Spinal cord (tissue), 10 donors: ENCODE measurements around the gene TEF. TPM values are rescaled to one million over a fixed set of nuclear protein-coding genes. Genes with fewer than 3 reads are reported as not detected.

ENCODE experiments used
- DNase-seq, 6 donors: peaks; one replicate each; pipeline versions ENCODE4 v3.0.0 to v3.0.0-alpha.2; 2013 to 2015; ENCODE audit warnings: low spot score in 6 of 6, low read depth in 4 of 6
- H3K27ac ChIP-seq: one replicate; pipeline ENCODE4 v1.5.1; 2013; ENCODE audit warnings: low read depth, low read length, control low read depth
- H3K27me3 ChIP-seq: one replicate; pipeline ENCODE4 v1.6.1; 2013; ENCODE audit warnings: low read length; ENCODE audit not compliant: control insufficient read depth, insufficient read depth
- H3K36me3 ChIP-seq: one replicate; pipeline ENCODE4 v1.6.1; 2013; ENCODE audit warnings: low read length; ENCODE audit not compliant: control insufficient read depth, insufficient read depth
- H3K4me1 ChIP-seq: one replicate; pipeline ENCODE4 v1.6.1; 2013; ENCODE audit warnings: low read length; ENCODE audit not compliant: control insufficient read depth, insufficient read depth
- H3K4me3 ChIP-seq: one replicate; pipeline ENCODE4 v1.5.1; 2013; ENCODE audit warnings: low read depth, low read length, control low read depth
- H3K9me3 ChIP-seq: one replicate; pipeline ENCODE4 v1.6.1; 2013; ENCODE audit warnings: low read length; ENCODE audit not compliant: control insufficient read depth, insufficient read depth
- WGBS: methylation state at CpG from one replicate; pipeline ENCODE4 v1.1.5; 2013; ENCODE audit warnings: missing lambda C conversion rate; ENCODE audit not compliant: insufficient coverage; 5-methylcytosine and 5-hydroxymethylcytosine counted together
- long read RNA-seq, 4 donors: transcript quantifications; one replicate each; lab custom pipeline, GENCODE V29; 2026
- polyA plus RNA-seq, 2 donors: library from polyadenylated mRNA; unstranded; fragments of 120-200 nt; gene quantifications; one replicate each; pipeline ENCODE4 v1.2.1, GENCODE V29; 2013; ENCODE audit not compliant: insufficient read length in 2 of 2
- total RNA-seq, 2 donors: library from RNA; depleted of rRNA in 1 of 2; stranded (reverse); fragments of 120-200 nt in 1 of 2; fragments of >200 nt in 1 of 2; gene quantifications; one replicate each; pipeline versions ENCODE4 v1.2.3 to v1.2.4, GENCODE V29; 2013 to 2014
- donor health status: healthy.

Gene TEF
- total RNA-seq, result 10 to 100 TPM; 11.9 to 18.0 TPM
- 10 to 100 TPM; 12.8 to 13.1 TPM for polyA plus RNA-seq
- long read RNA-seq, donor 1, full-length matches to known transcripts, result 4 of 4 reads
- long read RNA-seq, donor 1, partial matches to known transcripts, result 0 of 4 reads
- long read RNA-seq, donor 1, other reads (novel, unspliced or antisense), result 0 of 4 reads
- long read RNA-seq, donor 2, full-length matches to known transcripts, result 1 of 1 reads
- long read RNA-seq, donor 2, partial matches to known transcripts, result 0 of 1 reads
- long read RNA-seq, donor 2, other reads (novel, unspliced or antisense), result 0 of 1 reads
- long read RNA-seq, donor 3, result 0 reads
- long read RNA-seq, donor 4, result 0 reads

GRCh38 chr22:41381329-41382097 is at the start of gene TEF:
TEF (plus strand) TSS chr22:41381942; CDS start chr22:41382045, 103 bp downstream.
- Histone ChIP-seq H3K27me3 (no peaks in the 10 kb centered on the region), H3K27ac (peak within 1 kb of the TSS; percentile 99), H3K4me3 (peak within 1 kb of the TSS; percentile 67), H3K9me3 (no peaks in the 10 kb centered on the region), H3K4me1 (peaks cover 20% of the 10 kb centered on the region), H3K36me3 (no peaks in the 10 kb centered on the region)
- DNase-seq, result peak; percentile 90 to 100 (median 96)
- under 1% methylated on average over 70 of the region's 84 CpGs for WGBS

DNA sequence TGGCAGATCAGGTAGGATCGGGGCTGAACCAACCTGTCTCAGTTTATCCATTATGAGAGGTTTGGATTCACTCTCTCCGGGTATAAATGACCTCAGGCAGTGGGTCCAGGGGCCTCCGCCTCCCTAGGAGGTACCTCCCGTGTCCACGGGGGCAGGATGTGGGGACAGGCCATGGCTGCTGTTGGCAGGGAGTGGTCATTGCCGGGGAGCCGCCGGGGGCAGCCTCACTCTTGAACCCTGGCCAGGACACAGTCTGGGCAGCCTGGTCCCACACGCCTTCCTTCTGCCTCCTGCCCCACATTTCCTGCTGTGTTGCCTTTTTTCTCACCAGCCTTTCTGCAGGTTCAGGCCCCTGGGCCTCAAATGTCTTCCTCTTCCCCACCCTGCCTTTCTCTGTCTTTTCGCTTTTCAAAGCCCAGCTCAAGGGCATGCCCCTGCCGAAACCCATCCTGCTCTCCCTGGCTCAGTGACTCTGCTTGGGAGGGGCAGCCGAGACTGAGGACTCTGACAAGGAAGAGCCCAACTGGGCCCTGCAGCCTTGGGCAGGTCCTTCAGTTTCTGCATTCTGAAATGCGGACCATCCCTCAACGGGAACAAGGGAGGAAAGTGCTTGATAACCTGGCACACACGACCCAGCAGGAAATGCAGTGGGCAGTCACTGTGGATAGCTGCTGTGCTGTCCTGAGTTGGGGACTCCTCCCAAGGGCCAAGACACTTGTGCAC is 49.4 kb upstream of the TEF start:
- Histone ChIP-seq H3K27me3 (no peaks in the 10 kb centered on the region), H3K36me3 (peaks cover 92% of the 10 kb centered on the region), H3K27ac (no peak overlapping the region), H3K4me3 (no peak overlapping the region), H3K9me3 (no peaks in the 10 kb centered on the region), H3K4me1 (no peaks in the 10 kb centered on the region)
- no peak for DNase-seq
- WGBS, result 88% methylated on average over 15 of the region's 15 CpGs

DNA sequence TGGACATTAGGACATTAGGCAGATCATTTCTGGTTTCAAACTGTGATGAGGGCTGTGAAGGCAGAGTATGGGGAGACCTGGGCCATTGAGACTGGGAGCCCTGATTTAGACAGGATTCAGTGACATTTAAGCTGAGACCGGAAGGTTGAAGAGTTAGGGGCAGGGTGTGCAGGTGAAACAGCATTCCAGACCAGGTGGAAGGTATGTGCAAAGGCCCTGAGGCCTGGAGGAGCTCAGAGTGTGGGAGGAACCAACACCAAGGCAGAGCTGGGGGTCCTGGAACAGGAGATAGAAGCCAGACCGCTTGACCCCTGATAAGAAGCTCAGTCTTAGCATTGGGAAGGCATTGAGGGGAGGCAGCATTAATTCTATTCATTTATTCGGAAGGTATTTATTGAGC is 47.9 kb upstream of the TEF start:
- no peaks in the 10 kb centered on the region for H3K4me1 ChIP-seq
- H3K27ac ChIP-seq, result no peak overlapping the region
- H3K4me3 ChIP-seq, result no peak overlapping the region
- H3K27me3 ChIP-seq, result no peaks in the 10 kb centered on the region
- no peaks in the 10 kb centered on the region for H3K9me3 ChIP-seq
- no peak for DNase-seq
- WGBS, result 86% methylated on average over 3 of the region's 3 CpGs
- H3K36me3 ChIP-seq, result peaks cover 90% of the 10 kb centered on the region

DNA sequence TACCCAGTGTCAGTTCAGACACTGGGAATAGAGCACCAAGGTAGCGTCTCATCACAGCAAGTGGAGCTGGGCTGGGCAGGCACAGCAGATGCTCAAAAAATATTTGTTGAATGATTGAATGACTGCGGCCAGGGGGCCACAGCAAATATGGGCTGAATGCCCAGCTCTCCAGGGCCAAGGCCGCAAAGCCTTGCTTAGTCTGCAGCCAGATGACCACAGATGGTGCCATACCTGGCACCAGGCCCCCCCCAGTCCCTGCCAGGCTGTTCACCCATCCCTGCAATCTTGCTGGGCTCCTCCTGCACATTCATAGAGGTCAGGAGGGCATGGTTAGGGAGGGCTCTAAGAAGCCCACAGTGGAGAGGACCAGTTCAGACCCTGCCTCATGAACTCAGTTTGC is 47.5 kb upstream of the TEF start:
- no peak for DNase-seq

GRCh38 chr22:41334951-41335635 is 46.6 kb upstream of the TEF start:
- H3K27me3 ChIP-seq, result no peaks in the 10 kb centered on the region
- no peaks in the 10 kb centered on the region for H3K4me1 ChIP-seq
- no peak overlapping the region for H3K4me3 ChIP-seq
- DNase-seq, result no peak
- H3K27ac ChIP-seq, result no peak overlapping the region
- 92% methylated on average over 9 of the region's 11 CpGs for WGBS
- H3K36me3 ChIP-seq, result peaks cover 91% of the 10 kb centered on the region
- H3K9me3 ChIP-seq, result no peaks in the 10 kb centered on the region

More for the DNA sequence above, 47.5 kb upstream of the TEF start:
- WGBS, result 93% methylated on average over 3 of the region's 3 CpGs
- H3K4me3 ChIP-seq, result no peak overlapping the region
- H3K27me3 ChIP-seq, result no peaks in the 10 kb centered on the region
- no peaks in the 10 kb centered on the region for H3K9me3 ChIP-seq
- peaks cover 91% of the 10 kb centered on the region for H3K36me3 ChIP-seq
- H3K27ac ChIP-seq, result no peak overlapping the region
- H3K4me1 ChIP-seq, result no peaks in the 10 kb centered on the region

DNA sequence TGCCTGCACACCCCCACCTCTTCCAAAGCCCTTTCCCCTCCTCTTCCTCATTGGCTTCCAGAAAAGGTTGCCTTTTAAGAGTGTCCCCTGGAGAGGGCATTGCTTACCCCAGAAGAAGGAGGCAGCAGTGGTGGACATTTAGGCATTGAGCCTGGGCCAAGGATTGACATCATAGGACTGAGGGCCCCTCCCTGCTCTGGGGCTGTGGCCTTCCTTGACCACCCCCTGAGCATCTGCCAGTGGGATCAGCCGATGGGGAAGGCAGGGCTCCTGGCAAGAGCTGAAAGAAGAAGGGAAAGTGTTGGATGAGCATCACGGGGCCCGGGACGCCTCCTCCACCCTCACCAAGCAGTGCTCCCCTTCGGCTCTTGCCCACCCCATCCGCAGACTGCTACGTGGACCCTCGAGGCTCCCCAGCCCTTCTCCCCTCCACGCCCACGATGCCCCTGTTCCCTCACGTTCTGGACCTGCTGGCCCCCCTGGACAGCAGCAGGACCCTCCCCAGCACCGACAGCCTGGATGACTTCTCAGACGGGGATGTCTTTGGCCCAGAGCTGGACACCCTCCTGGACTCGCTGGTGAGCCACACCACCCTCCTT is 43.0 kb upstream of the TEF start:
- Histone ChIP-seq H3K4me1 (no peaks in the 10 kb centered on the region), H3K4me3 (no peak overlapping the region), H3K27me3 (no peaks in the 10 kb centered on the region), H3K27ac (no peak overlapping the region), H3K9me3 (no peaks in the 10 kb centered on the region), H3K36me3 (peaks cover 86% of the 10 kb centered on the region)
- DNase-seq, result no peak
- 89% methylated on average over 12 of the region's 14 CpGs for WGBS

DNA sequence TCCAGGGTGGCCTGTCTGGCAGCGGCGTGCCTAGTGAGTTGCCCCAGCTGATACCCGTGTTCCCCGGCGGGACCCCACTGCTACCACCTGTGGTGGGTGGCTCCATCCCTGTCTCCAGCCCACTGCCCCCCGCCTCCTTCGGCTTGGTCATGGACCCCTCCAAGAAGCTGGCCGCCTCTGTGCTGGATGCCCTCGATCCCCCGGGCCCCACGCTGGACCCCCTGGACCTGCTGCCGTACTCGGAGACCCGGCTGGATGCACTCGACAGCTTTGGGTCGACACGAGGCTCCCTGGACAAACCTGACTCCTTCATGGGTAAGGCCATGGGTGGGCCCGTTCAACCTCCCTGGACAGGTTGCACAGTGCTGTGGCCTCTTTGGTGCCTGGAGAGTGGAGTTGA is 41.9 kb upstream of the TEF start:
- 96% methylated on average over 17 of the region's 18 CpGs for WGBS
- H3K4me3 ChIP-seq, result no peak overlapping the region
- H3K27ac ChIP-seq, result no peak overlapping the region

DNA sequence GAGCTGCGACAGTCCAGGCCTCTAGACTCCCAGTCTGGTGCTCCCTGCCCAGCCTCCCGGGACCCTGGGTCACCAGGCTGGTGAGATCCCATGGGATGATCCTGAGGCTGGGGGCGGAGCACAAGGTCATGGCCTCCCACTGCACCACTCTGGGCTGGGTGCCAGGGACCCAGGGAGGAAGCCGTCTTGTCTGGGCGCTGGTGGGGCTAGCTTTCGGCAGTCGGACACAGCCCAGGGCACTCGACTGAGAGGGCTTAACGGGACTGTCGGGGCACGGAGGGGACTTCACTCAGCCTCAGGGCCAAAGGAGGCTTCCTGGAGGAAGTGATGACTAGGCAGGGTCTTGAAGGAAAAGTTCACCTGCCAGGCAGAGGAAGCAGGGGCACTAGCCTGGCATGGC is 41.4 kb upstream of the TEF start:
- no peak overlapping the region for H3K27ac ChIP-seq
- H3K27me3 ChIP-seq, result no peaks in the 10 kb centered on the region
- DNase-seq, result no peak
- 78% methylated on average over 11 of the region's 11 CpGs for WGBS
- H3K4me3 ChIP-seq, result no peak overlapping the region
- H3K9me3 ChIP-seq, result no peaks in the 10 kb centered on the region
- no peaks in the 10 kb centered on the region for H3K4me1 ChIP-seq
- H3K36me3 ChIP-seq, result peaks cover 85% of the 10 kb centered on the region

More for the DNA sequence above, 41.9 kb upstream of the TEF start:
- H3K4me1 ChIP-seq, result no peaks in the 10 kb centered on the region
- no peaks in the 10 kb centered on the region for H3K27me3 ChIP-seq
- peaks cover 86% of the 10 kb centered on the region for H3K36me3 ChIP-seq
- no peaks in the 10 kb centered on the region for H3K9me3 ChIP-seq
- DNase-seq, result no peak

GRCh38 chr22:41341012-41341411 is 40.7 kb upstream of the TEF start:
- no peak for DNase-seq
- H3K4me3 ChIP-seq, result no peak overlapping the region
- no peaks in the 10 kb centered on the region for H3K27me3 ChIP-seq
- H3K4me1 ChIP-seq, result no peaks in the 10 kb centered on the region
- peaks cover 85% of the 10 kb centered on the region for H3K36me3 ChIP-seq
- H3K27ac ChIP-seq, result no peak overlapping the region
- no peaks in the 10 kb centered on the region for H3K9me3 ChIP-seq
- WGBS, result 80% methylated on average over 4 of the region's 8 CpGs
